AG04450 (cell line): ENCODE data around the gene SULT1A2. TPM values are rescaled to one million over a fixed set of nuclear protein-coding genes. Genes with fewer than 3 reads are reported as not detected.
"Not testable (repeated sequence)": the region's sequence is repeated elsewhere in the genome, so short reads cannot be mapped to it uniquely, and the experiment has no call there.

Experiments used
- CTCF ChIA-PET: fragments of 300-600, 350-600 bp; formaldehyde crosslinking; extraction: SDS; loops from one replicate; lab custom pipeline; 2022; ENCODE audit warnings: antibody characterized with exemption, inconsistent platforms; lab: Charles Lee
- POLR2A ChIA-PET: fragments of 350-600 bp; formaldehyde crosslinking; extraction: SDS; loops from one replicate; lab custom pipeline; 2021; ENCODE audit warnings: antibody characterized with exemption, inconsistent platforms; lab: Yijun Ruan, JAX
- DNase-seq: peaks from one replicate; pipeline ENCODE4 v3.0.0-alpha.2; 2011; ENCODE audit warnings: low read depth, low spot score
- H3K27ac ChIP-seq: one replicate; pipeline ENCODE4 v1.5.1; 2012; ENCODE audit warnings: low read depth, low read length, control low read depth
- H3K27me3 ChIP-seq: one replicate; pipeline ENCODE4 v1.6.0; 2012; ENCODE audit warnings: low read length; ENCODE audit not compliant: control insufficient read depth, insufficient read depth
- H3K4me3 ChIP-seq: 2 replicates; pipeline ENCODE4 v1.5.1; 2011; ENCODE audit warnings: mild to moderate bottlenecking, low read depth, low read length, control low read depth
- H3K9me3 ChIP-seq: 2 replicates; pipeline ENCODE4 v1.5.1; 2012; ENCODE audit warnings: low read length; ENCODE audit not compliant: control insufficient read depth, insufficient read depth
- polyA plus RNA-seq: library from polyadenylated mRNA; depleted of rRNA; stranded (reverse); fragments of >200 nt; gene quantifications from 2 replicates; pipeline ENCODE4 v1.2.3, GENCODE V29; 2011
- TF ChIP-seq, protein P1 (sequence below): IDR thresholded peaks from 2 replicates; pipeline ENCODE4 v1.5.1; 2011; ENCODE audit warnings: low read depth, low read length, control low read depth, inconsistent platforms

The SULT1A2 gene
- polyA plus RNA-seq, 1 experiment, result 0.12 TPM

DNA sequence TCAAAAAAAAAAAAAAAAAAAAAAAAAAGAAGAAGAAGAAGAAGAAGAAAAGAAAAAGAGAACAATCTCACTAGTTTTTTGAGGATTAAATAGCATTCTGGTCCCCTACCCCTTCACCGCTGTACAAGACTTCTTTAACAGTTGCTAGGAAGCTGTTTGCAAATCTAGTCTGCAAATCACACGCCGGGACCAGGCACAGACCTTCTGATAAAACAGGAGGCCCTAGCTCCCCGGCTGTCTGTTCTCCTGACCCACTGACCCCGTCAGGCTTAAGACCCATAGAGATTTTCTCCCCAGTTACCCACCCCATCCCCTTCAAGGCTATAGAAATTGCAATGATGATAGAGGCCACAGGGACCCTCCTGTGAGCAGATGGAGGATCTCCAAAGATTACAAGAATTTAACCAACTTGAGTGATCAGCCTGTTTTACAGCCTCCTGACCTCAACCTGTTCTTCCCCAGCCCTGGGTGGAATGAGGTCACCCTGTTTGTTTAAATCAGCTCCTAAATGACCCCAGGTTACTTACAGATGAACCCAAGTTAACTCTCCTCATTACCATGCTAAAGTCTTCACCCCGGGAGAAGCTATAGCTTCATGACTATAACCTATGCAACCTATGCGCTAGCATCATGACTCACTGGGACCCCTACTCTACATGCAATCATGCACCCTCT, 24.8 kb upstream of the SULT1A2 start:
- DNase-seq, result no peak
- Histone ChIP-seq H3K9me3 (no peaks in the 10 kb centered on the region), H3K27me3 (peaks cover 18% of the 10 kb centered on the region), H3K27ac (no peak overlapping the region), H3K4me3 (no peak overlapping the region)
- ChIA-PET CTCF (interaction anchor here (0.7 kb wide), 2 partner anchors 11 to 18 kb away, joined by 3 to 12 read pairs; no protein-coding TSS in a partner anchor), POLR2A (no interaction called here)
- TF ChIP-seq, protein P1, sequence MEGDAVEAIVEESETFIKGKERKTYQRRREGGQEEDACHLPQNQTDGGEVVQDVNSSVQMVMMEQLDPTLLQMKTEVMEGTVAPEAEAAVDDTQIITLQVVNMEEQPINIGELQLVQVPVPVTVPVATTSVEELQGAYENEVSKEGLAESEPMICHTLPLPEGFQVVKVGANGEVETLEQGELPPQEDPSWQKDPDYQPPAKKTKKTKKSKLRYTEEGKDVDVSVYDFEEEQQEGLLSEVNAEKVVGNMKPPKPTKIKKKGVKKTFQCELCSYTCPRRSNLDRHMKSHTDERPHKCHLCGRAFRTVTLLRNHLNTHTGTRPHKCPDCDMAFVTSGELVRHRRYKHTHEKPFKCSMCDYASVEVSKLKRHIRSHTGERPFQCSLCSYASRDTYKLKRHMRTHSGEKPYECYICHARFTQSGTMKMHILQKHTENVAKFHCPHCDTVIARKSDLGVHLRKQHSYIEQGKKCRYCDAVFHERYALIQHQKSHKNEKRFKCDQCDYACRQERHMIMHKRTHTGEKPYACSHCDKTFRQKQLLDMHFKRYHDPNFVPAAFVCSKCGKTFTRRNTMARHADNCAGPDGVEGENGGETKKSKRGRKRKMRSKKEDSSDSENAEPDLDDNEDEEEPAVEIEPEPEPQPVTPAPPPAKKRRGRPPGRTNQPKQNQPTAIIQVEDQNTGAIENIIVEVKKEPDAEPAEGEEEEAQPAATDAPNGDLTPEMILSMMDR, result no peak

DNA sequence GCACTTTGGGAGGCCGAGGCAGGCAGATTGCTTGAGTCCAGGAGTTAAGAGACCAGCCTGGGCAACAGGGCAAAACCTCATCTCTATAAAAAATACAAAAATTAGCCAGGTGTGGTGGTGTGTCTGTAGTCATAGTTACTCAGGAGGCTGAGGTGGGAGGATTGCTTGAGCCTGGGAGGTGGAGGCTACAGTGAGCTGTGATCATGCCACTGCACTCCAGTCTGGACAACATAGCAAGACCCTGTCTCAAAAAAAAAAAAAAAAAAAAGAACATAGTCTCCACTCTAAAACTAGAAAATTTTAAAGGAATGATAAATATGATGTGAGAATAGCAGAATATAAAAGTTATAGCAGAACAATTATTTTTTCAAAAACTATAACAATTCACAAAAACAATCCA, 23.5 kb upstream of the SULT1A2 start:
- DNase-seq, H3K9me3 ChIP-seq, H3K4me3 ChIP-seq, CTCF ChIA-PET, H3K27ac ChIP-seq, POLR2A ChIA-PET: not testable (repeated sequence)
- H3K27me3 ChIP-seq, result peaks cover 20% of the 10 kb centered on the region

- Histone ChIP-seq H3K27ac (no peak overlapping the region), H3K27me3 (peaks cover 17% of the 10 kb centered on the region), H3K9me3 (no peaks in the 10 kb centered on the region), H3K4me3 (no peak overlapping the region)
- TF ChIP-seq, protein P1, result no peak
- ChIA-PET POLR2A (no interaction called here), CTCF (no interaction called here)
- DNase-seq, result no peak
Measured at GRCh38 chr16:28617874-28618273, 21.0 kb upstream of the SULT1A2 start.

GRCh38 chr16:28616636-28617035, 19.8 kb upstream of the SULT1A2 start:
- DNase-seq, result no peak
- Histone ChIP-seq H3K9me3 (no peaks in the 10 kb centered on the region), H3K4me3 (no peak overlapping the region), H3K27ac (no peak overlapping the region), H3K27me3 (peaks cover 14% of the 10 kb centered on the region)
- TF ChIP-seq, protein P1, result no peak
- ChIA-PET CTCF (interaction anchor here (0.7 to 2.1 kb wide), 2 partner anchors 63 to 339 kb away, joined by 4 to 7 read pairs; partner anchors contain the start of gene SGF29), POLR2A (no interaction called here)

GRCh38 chr16:28616224-28616577, 19.4 kb upstream of the SULT1A2 start:
- H3K27ac ChIP-seq, POLR2A ChIA-PET, H3K4me3 ChIP-seq, DNase-seq, H3K9me3 ChIP-seq: not testable (repeated sequence)
- peaks cover 12% of the 10 kb centered on the region for H3K27me3 ChIP-seq
- CTCF ChIA-PET, result interaction anchor here (0.7 to 2.1 kb wide), 2 partner anchors 62 to 339 kb away, joined by 4 to 7 read pairs; partner anchors contain the start of gene SGF29

- H3K4me3 ChIP-seq, H3K27ac ChIP-seq, POLR2A ChIA-PET, DNase-seq, H3K9me3 ChIP-seq: not testable (repeated sequence)
- TF ChIP-seq, protein P1, result peak; percentile 53
- peaks cover 14% of the 10 kb centered on the region for H3K27me3 ChIP-seq
- CTCF ChIA-PET, result interaction anchor here (0.7 to 2.1 kb wide), 2 partner anchors 62 to 338 kb away, joined by 4 to 7 read pairs; partner anchors contain the start of gene SGF29
Measured at GRCh38 chr16:28615486-28616223, 18.8 kb upstream of the SULT1A2 start.

DNA sequence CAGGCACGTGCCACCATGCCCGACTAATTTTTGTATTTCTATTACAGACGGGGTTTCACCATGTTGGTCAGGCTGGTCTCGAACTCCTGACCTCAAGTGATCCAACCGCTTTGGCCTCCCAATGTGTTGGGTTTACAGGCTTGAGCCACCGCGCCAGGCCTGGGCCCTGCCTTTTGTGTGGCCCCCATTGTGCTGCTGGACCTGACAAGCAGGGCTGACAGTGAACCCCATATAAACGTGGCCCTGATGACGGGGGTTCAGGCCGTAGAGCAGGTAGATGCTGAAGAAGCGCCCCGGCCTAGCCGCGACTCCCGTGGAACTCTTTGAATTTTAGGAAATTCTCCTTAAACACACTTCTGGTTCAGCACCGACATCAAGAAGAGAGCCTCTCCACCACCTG, 17.7 kb upstream of the SULT1A2 start:
- H3K27me3 ChIP-seq, result peaks cover 20% of the 10 kb centered on the region
- CTCF ChIA-PET, H3K27ac ChIP-seq, H3K4me3 ChIP-seq, POLR2A ChIA-PET, H3K9me3 ChIP-seq, DNase-seq: not testable (repeated sequence)

DNA sequence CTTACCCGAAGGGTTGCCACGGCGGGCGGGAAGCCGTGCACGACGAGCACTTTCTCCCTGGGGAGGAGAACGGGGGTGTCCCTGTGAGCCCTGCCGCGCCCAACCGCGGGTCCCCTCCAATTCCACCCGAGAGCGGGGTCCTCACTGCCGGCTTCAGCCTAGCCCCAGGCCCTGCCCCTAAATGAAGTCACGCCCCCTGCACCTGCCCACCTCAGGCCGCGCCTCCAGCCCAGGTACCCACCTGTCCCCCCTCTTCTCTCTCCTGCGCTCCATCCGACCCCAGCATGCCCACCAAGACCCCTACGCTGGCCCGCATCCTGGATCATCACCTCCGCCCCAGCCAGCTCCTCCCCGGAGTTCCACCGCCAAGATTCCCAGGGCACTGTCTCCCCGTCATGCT, 17.1 kb upstream of the SULT1A2 start:
- H3K27ac ChIP-seq, H3K4me3 ChIP-seq, H3K9me3 ChIP-seq, POLR2A ChIA-PET, DNase-seq, CTCF ChIA-PET: not testable (repeated sequence)
- peaks cover 23% of the 10 kb centered on the region for H3K27me3 ChIP-seq
